ENCODE data around the gene NAGS. TPM values are rescaled to one million over a fixed set of nuclear protein-coding genes. Genes with fewer than 3 reads are reported as not detected.
"Not testable (repeated sequence)": the region's sequence is repeated elsewhere in the genome, so short reads cannot be mapped to it uniquely, and the experiment has no call there.

The NAGS gene
- 1 to 10 TPM; 1.4 to 1.8 TPM for total RNA-seq

GRCh38 chr17:44004077-44004760 is at the start of gene NAGS:
Gene NAGS, plus strand, starts transcription at chr17:44004622. Its CDS starts 42 bp downstream, at chr17:44004664.
- Mint-ChIP-seq H3K4me1 (ENCODE audit: low read depth) (peaks cover 36% of the 10 kb centered on the region), H3K4me3 (peak within 1 kb of the TSS; percentile 65 to 90), H3K27me3 (ENCODE audit: low read depth) (peaks cover 9% of the 10 kb centered on the region), H3K36me3 (ENCODE audit: insufficient read depth in 2 of 2) (peaks cover 0 to 1% of the 10 kb centered on the region in 2 donors), H3K27ac (no peak within 1 kb of the TSS), H3K9me3 (no peaks in the 10 kb centered on the region)
- DNase-seq: peak; percentile 23 to 27
- ATAC-seq (replicated peaks in 1 of 2): no peak

GRCh38 chr17:43956222-43956621 is 48.2 kb upstream of the NAGS start:
- Mint-ChIP-seq H3K4me1 (ENCODE audit: low read depth) (peaks cover 8% of the 10 kb centered on the region), H3K9me3 (no peaks in the 10 kb centered on the region), H3K27ac (no peak overlapping the region), H3K4me3 (no peak overlapping the region), H3K27me3 (ENCODE audit: low read depth) (peaks cover 31% of the 10 kb centered on the region), H3K36me3 (ENCODE audit: insufficient read depth in 2 of 2) (no peaks in the 10 kb centered on the region)
- no peak for ATAC-seq (replicated peaks in 1 of 2)
- DNase-seq: no peak

GRCh38 chr17:43958748-43959352 is 45.6 kb upstream of the NAGS start:
- DNase-seq (no peak), ATAC-seq (replicated peaks in 1 of 2) (peak; percentile 68 to 83)
- Mint-ChIP-seq H3K36me3 (ENCODE audit: insufficient read depth in 2 of 2) (no peaks in the 10 kb centered on the region), H3K27ac (no peak overlapping the region), H3K4me1 (ENCODE audit: low read depth) (no peaks in the 10 kb centered on the region), H3K27me3 (ENCODE audit: low read depth) (peaks cover 33% of the 10 kb centered on the region), H3K9me3 (no peaks in the 10 kb centered on the region), H3K4me3 (no peak overlapping the region)

- peaks cover 21% of the 10 kb centered on the region for H3K27me3 Mint-ChIP-seq (ENCODE audit: low read depth)
- H3K27ac Mint-ChIP-seq; DNase-seq; H3K4me3 Mint-ChIP-seq; H3K9me3 Mint-ChIP-seq; ATAC-seq (replicated peaks in 1 of 2); H3K4me1 Mint-ChIP-seq (ENCODE audit: low read depth); H3K36me3 Mint-ChIP-seq (ENCODE audit: insufficient read depth in 2 of 2): not testable (repeated sequence)
Observed at GRCh38 chr17:43961292-43961691, 43.1 kb upstream of the NAGS start.

GRCh38 chr17:43961954-43962353 is 42.5 kb upstream of the NAGS start:
- H3K27me3 Mint-ChIP-seq (ENCODE audit: low read depth): peaks cover 21% of the 10 kb centered on the region

GRCh38 chr17:43962479-43962878 is 41.9 kb upstream of the NAGS start:
- DNase-seq: no peak
- Mint-ChIP-seq H3K4me1 (ENCODE audit: low read depth) (no peaks in the 10 kb centered on the region), H3K9me3 (no peaks in the 10 kb centered on the region), H3K36me3 (ENCODE audit: insufficient read depth in 2 of 2) (no peaks in the 10 kb centered on the region), H3K4me3 (no peak overlapping the region), H3K27ac (no peak overlapping the region), H3K27me3 (ENCODE audit: low read depth) (peaks cover 21% of the 10 kb centered on the region)
- no peak for ATAC-seq (replicated peaks in 1 of 2)

More at GRCh38 chr17:43961954-43962353, 42.5 kb upstream of the NAGS start:
- Mint-ChIP-seq H3K9me3 (no peaks in the 10 kb centered on the region), H3K4me1 (ENCODE audit: low read depth) (no peaks in the 10 kb centered on the region), H3K4me3 (no peak overlapping the region), H3K36me3 (ENCODE audit: insufficient read depth in 2 of 2) (no peaks in the 10 kb centered on the region), H3K27ac (no peak overlapping the region)
- no peak for DNase-seq
- no peak for ATAC-seq (replicated peaks in 1 of 2)

- no peak for DNase-seq
- no peak overlapping the region for H3K4me3 Mint-ChIP-seq
- ATAC-seq (replicated peaks in 1 of 2): no peak
Observed at GRCh38 chr17:43966276-43966675, 38.1 kb upstream of the NAGS start.

GRCh38 chr17:43967251-43967875 is 37.1 kb upstream of the NAGS start:
- peak; percentile 59 to 75 for ATAC-seq (replicated peaks in 1 of 2)
- no peak overlapping the region for H3K4me3 Mint-ChIP-seq
- H3K36me3 Mint-ChIP-seq (ENCODE audit: insufficient read depth in 2 of 2): no peaks in the 10 kb centered on the region
- H3K27ac Mint-ChIP-seq: no peak overlapping the region
- no peak for DNase-seq
- peaks cover 0 to 2% of the 10 kb centered on the region in 2 donors for H3K9me3 Mint-ChIP-seq
- H3K27me3 Mint-ChIP-seq (ENCODE audit: low read depth): peaks cover 13% of the 10 kb centered on the region
- no peaks in the 10 kb centered on the region for H3K4me1 Mint-ChIP-seq (ENCODE audit: low read depth)

More at GRCh38 chr17:43966276-43966675, 38.1 kb upstream of the NAGS start:
- H3K27me3 Mint-ChIP-seq (ENCODE audit: low read depth): peaks cover 21% of the 10 kb centered on the region
- no peaks in the 10 kb centered on the region for H3K9me3 Mint-ChIP-seq
- no peak overlapping the region for H3K27ac Mint-ChIP-seq
- H3K36me3 Mint-ChIP-seq (ENCODE audit: insufficient read depth in 2 of 2): no peaks in the 10 kb centered on the region
- no peaks in the 10 kb centered on the region for H3K4me1 Mint-ChIP-seq (ENCODE audit: low read depth)

- peaks cover 13% of the 10 kb centered on the region for H3K27me3 Mint-ChIP-seq (ENCODE audit: low read depth)
- DNase-seq (no peak), ATAC-seq (replicated peaks in 1 of 2) (no peak)
- H3K36me3 Mint-ChIP-seq (ENCODE audit: insufficient read depth in 2 of 2): no peaks in the 10 kb centered on the region
- no peak overlapping the region for H3K4me3 Mint-ChIP-seq
- no peak overlapping the region for H3K27ac Mint-ChIP-seq
- H3K4me1 Mint-ChIP-seq (ENCODE audit: low read depth): no peaks in the 10 kb centered on the region
- peaks cover 0 to 2% of the 10 kb centered on the region in 2 donors for H3K9me3 Mint-ChIP-seq
Observed at GRCh38 chr17:43970366-43970765, 34.1 kb upstream of the NAGS start.

- not testable (repeated sequence) for H3K27ac Mint-ChIP-seq; H3K4me3 Mint-ChIP-seq; DNase-seq; ATAC-seq (replicated peaks in 1 of 2); H3K9me3 Mint-ChIP-seq; H3K36me3 Mint-ChIP-seq (ENCODE audit: insufficient read depth in 2 of 2); H3K4me1 Mint-ChIP-seq (ENCODE audit: low read depth)
- H3K27me3 Mint-ChIP-seq (ENCODE audit: low read depth): peaks cover 13% of the 10 kb centered on the region
Observed at GRCh38 chr17:43971436-43971835, 33.0 kb upstream of the NAGS start.

- not testable (repeated sequence) for H3K27ac Mint-ChIP-seq; DNase-seq; ATAC-seq (replicated peaks in 1 of 2); H3K36me3 Mint-ChIP-seq (ENCODE audit: insufficient read depth in 2 of 2); H3K9me3 Mint-ChIP-seq; H3K4me1 Mint-ChIP-seq (ENCODE audit: low read depth); H3K4me3 Mint-ChIP-seq
- peaks cover 13% of the 10 kb centered on the region for H3K27me3 Mint-ChIP-seq (ENCODE audit: low read depth)
Observed at GRCh38 chr17:43972444-43973212, 31.8 kb upstream of the NAGS start.

GRCh38 chr17:43974382-43975266 is 29.8 kb upstream of the NAGS start:
- Mint-ChIP-seq H3K4me3 (no peak overlapping the region), H3K27me3 (ENCODE audit: low read depth) (peaks cover 13% of the 10 kb centered on the region), H3K4me1 (ENCODE audit: low read depth) (no peaks in the 10 kb centered on the region), H3K9me3 (peaks cover 0 to 2% of the 10 kb centered on the region in 2 donors), H3K36me3 (ENCODE audit: insufficient read depth in 2 of 2) (no peaks in the 10 kb centered on the region), H3K27ac (no peak overlapping the region)
- DNase-seq (no peak), ATAC-seq (replicated peaks in 1 of 2) (no peak)

Data from activated T-cell treated with anti-CD3 and anti-CD28 coated beads, Interleukin-2, amount 50 U/mL, for 72 hours (primary cell).